ENCODE results near the gene TRIM44.

DNA sequence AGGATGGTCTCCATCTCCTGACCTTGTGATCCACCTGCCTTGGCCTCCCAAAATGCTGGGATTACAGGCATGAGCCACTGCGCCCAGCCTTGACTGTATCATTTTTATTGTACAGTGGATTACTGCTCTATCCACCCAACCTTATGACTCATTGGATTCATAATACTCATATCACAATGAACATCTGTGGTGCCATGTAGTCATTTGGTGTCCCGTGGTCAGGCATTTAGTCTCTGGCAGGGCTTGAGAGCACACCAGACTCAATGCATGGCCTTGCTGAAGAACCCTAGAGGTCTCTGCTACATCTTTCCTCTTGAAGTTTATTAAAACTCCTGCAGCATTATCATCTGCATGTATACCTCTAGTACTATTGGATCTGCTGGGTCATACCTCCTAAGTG, 183.3 kb downstream of the TRIM44 start:
- no peak for TF ChIP-seq EZH2 (IDR thresholded peaks at IDR 0.05; ENCODE audit: borderline replicate concordance, low read length)
- TF ChIP-seq, protein P1, sequence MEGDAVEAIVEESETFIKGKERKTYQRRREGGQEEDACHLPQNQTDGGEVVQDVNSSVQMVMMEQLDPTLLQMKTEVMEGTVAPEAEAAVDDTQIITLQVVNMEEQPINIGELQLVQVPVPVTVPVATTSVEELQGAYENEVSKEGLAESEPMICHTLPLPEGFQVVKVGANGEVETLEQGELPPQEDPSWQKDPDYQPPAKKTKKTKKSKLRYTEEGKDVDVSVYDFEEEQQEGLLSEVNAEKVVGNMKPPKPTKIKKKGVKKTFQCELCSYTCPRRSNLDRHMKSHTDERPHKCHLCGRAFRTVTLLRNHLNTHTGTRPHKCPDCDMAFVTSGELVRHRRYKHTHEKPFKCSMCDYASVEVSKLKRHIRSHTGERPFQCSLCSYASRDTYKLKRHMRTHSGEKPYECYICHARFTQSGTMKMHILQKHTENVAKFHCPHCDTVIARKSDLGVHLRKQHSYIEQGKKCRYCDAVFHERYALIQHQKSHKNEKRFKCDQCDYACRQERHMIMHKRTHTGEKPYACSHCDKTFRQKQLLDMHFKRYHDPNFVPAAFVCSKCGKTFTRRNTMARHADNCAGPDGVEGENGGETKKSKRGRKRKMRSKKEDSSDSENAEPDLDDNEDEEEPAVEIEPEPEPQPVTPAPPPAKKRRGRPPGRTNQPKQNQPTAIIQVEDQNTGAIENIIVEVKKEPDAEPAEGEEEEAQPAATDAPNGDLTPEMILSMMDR (conservative IDR thresholded peaks at IDR 0.05 in 1 of 2, IDR thresholded peaks at IDR 0.05 in 1 of 2; ENCODE audit: extremely low read depth in 1 of 2, insufficient read depth in 1 of 2, low read depth in 1 of 2, low read length in 2 of 2), result no peak
